Fibroblast of lung (primary cell): ENCODE data around the gene KCNMA1.

Source experiments
- CTCF ChIP-seq, 2 donors: IDR thresholded peaks in 1 of 2; conservative IDR thresholded peaks in 1 of 2; 1 replicate in 1 of 2; 2 replicates in 1 of 2; pipeline ENCODE4 v1.5.1; 2011 to 2012; ENCODE audit warnings: low read length in 2 of 2, control low read depth in 1 of 2, inconsistent platforms in 1 of 2, low read depth in 1 of 2, mild to moderate bottlenecking in 1 of 2
- EZH2 ChIP-seq: IDR thresholded peaks from 2 replicates; pipeline ENCODE4 v1.5.1; 2012; ENCODE audit warnings: low read length, control low read depth, mild to moderate bottlenecking; ENCODE audit errors: missing control alignments

- peak; percentile 70 to 81 for TF ChIP-seq CTCF (conservative IDR thresholded peaks at IDR 0.05 in 1 of 2, IDR thresholded peaks at IDR 0.05 in 1 of 2; ENCODE audit: low read depth in 1 of 2, low read length in 2 of 2)
- TF ChIP-seq EZH2: no peak
Measured at GRCh38 chr10:77165445-77166208, 472.0 kb downstream of the KCNMA1 start.
